Prostate gland (tissue), 2 donors: ENCODE measurements around the gene GABRD.

Experiments used
- CTCF ChIP-seq, 4 experiments: fragments of 200-600 bp in 2 of 4; fragments of 450-650 bp in 2 of 4; sonication (generic) in 2 of 4; IDR thresholded peaks; 1 replicate in 3 of 4; 2 replicates in 1 of 4; pipeline ENCODE4 v1.5.1; 2016 to 2019; ENCODE audit warnings: antibody characterized with exemption in 4 of 4, mild to moderate bottlenecking in 2 of 4, moderate library complexity in 2 of 4
- POLR2A ChIP-seq: fragments of 450-650 bp; IDR thresholded peaks from one replicate; pipeline ENCODE4 v1.6.1; 2016; ENCODE audit warnings: antibody characterized with exemption, mild to moderate bottlenecking

GRCh38 chr1:2052756-2053155 is 33.6 kb downstream of the GABRD start:
- TF ChIP-seq POLR2A (no peak), CTCF (IDR thresholded peaks at IDR 0.05) (no peak)
